SK-N-SH treated with all-trans-retinoic acid at 6 μM for 48 hours (cell line): ENCODE results near the gene SERPINH1.
A peak's percentile ranks its signal among the peaks of the same experiment; 100 is the strongest.

Experiments
- ATAC-seq: fragments of 200-7000 bp; cut with Tn5 transposase; 3 replicates; pipeline ENCODE4 v1.9.1; 2020; ENCODE audit warnings: mild to moderate bottlenecking, moderate library complexity
- ARNTL ChIP-seq: fragments of 450-650 bp; formaldehyde crosslinking; IDR thresholded peaks from 2 replicates; pipeline ENCODE4 v1.5.0; 2020; ENCODE audit warnings: low read depth, mild to moderate bottlenecking, moderate library complexity, borderline replicate concordance
- BACH2 ChIP-seq: fragments of 250-450 bp; sonication (Bioruptor Pico); IDR thresholded peaks from 2 replicates; pipeline ENCODE4 v1.9.0; 2021; ENCODE audit warnings: mild to moderate bottlenecking, borderline replicate concordance
- CREB5 ChIP-seq: fragments of 250-450 bp; sonication (Bioruptor Pico); IDR thresholded peaks from 2 replicates; pipeline ENCODE4 v1.5.1; 2020; ENCODE audit warnings: low read depth, mild to moderate bottlenecking, moderate library complexity
- CSDC2 ChIP-seq: fragments of 250-450 bp; sonication (Bioruptor Pico); IDR thresholded peaks from 2 replicates; pipeline ENCODE4 v1.5.0; 2020; ENCODE audit warnings: mild to moderate bottlenecking, moderate library complexity
- CSRNP3 ChIP-seq: fragments of 250-450 bp; sonication (Bioruptor Pico); IDR thresholded peaks from 2 replicates; pipeline ENCODE4 v1.5.1; 2021; ENCODE audit warnings: mild to moderate bottlenecking, moderate library complexity
- ESRRG ChIP-seq: fragments of 250-450 bp; sonication (Bioruptor Pico); IDR thresholded peaks from 2 replicates; pipeline ENCODE4 v1.6.1; 2021; ENCODE audit warnings: mild to moderate bottlenecking
- GLIS3 ChIP-seq: fragments of 250-450 bp; sonication (Bioruptor Pico); IDR thresholded peaks from 2 replicates; pipeline ENCODE4 v1.5.0; 2020; ENCODE audit warnings: mild to moderate bottlenecking, moderate library complexity
- ISL1 ChIP-seq: fragments of 250-450 bp; sonication (Bioruptor Pico); IDR thresholded peaks from 2 replicates; pipeline ENCODE4 v2.1.2; 2022; ENCODE audit warnings: mild to moderate bottlenecking, moderate library complexity
- OSR1 ChIP-seq: fragments of 250-450 bp; sonication (Bioruptor Pico); IDR thresholded peaks from 2 replicates; pipeline ENCODE4 v1.8.0; 2022; ENCODE audit warnings: moderate library complexity, mild to moderate bottlenecking, inconsistent platforms
- PATZ1 ChIP-seq: fragments of 250-450 bp; sonication (Bioruptor Pico); IDR thresholded peaks from 2 replicates; pipeline ENCODE4 v1.8.0; 2020; ENCODE audit warnings: mild to moderate bottlenecking, moderate library complexity, borderline replicate concordance
- PPARA ChIP-seq: fragments of 250-450 bp; sonication (Bioruptor Pico); IDR thresholded peaks from 2 replicates; pipeline ENCODE4 v1.5.0; 2020; ENCODE audit warnings: mild to moderate bottlenecking, borderline replicate concordance
- RARB ChIP-seq: fragments of 250-450 bp; sonication (Bioruptor Pico); IDR thresholded peaks from 2 replicates; pipeline ENCODE4 v1.8.0; 2021; ENCODE audit warnings: mild to moderate bottlenecking, moderate library complexity
- TCF4 ChIP-seq: fragments of 250-450 bp; sonication (Bioruptor Pico); IDR thresholded peaks from 2 replicates; pipeline ENCODE4 v1.8.0; 2021; ENCODE audit warnings: mild to moderate bottlenecking, moderate library complexity, borderline replicate concordance
- TOX ChIP-seq: fragments of 250-450 bp; sonication (Bioruptor Pico); IDR thresholded peaks from 2 replicates; pipeline ENCODE4 v1.8.0; 2021; ENCODE audit warnings: mild to moderate bottlenecking, moderate library complexity, borderline replicate concordance
- ZC3H10 ChIP-seq: fragments of 250-450 bp; sonication (Bioruptor Pico); IDR thresholded peaks from 2 replicates; pipeline ENCODE4 v1.5.1; 2021; ENCODE audit warnings: mild to moderate bottlenecking, moderate library complexity
- ZFP3 ChIP-seq: fragments of 250-450 bp; sonication (Bioruptor Pico); IDR thresholded peaks from 2 replicates; pipeline ENCODE4 v1.5.0; 2020; ENCODE audit warnings: mild to moderate bottlenecking, moderate library complexity
- ZFP30 ChIP-seq: fragments of 450-650 bp; formaldehyde crosslinking; IDR thresholded peaks from 2 replicates; pipeline ENCODE4 v1.5.0; 2022; ENCODE audit warnings: mild to moderate bottlenecking, moderate library complexity
- ZNF565 ChIP-seq: fragments of 450-650 bp; formaldehyde crosslinking; conservative IDR thresholded peaks from 2 replicates; pipeline ENCODE4 v1.5.0; 2020; ENCODE audit warnings: low read depth, mild to moderate bottlenecking, moderate library complexity
- ZNF70 ChIP-seq: fragments of 450-650 bp; formaldehyde crosslinking; IDR thresholded peaks from 2 replicates; pipeline ENCODE4 v1.5.0; 2020; ENCODE audit warnings: mild to moderate bottlenecking, moderate library complexity
- ZNF8 ChIP-seq: fragments of 450-650 bp; formaldehyde crosslinking; IDR thresholded peaks from 2 replicates; pipeline ENCODE4 v1.5.0; 2020; ENCODE audit warnings: mild to moderate bottlenecking, moderate library complexity
- TF ChIP-seq, protein P1 (sequence below): fragments of 250-450 bp; sonication (Bioruptor Pico); IDR thresholded peaks from 2 replicates; pipeline ENCODE4 v1.8.0; 2021; ENCODE audit warnings: low read depth, mild to moderate bottlenecking, moderate library complexity, borderline replicate concordance
- TF ChIP-seq, protein P2 (sequence below): fragments of 250-450 bp; sonication (Bioruptor Pico); IDR thresholded peaks from 2 replicates; pipeline ENCODE4 v1.5.0; 2020; ENCODE audit warnings: mild to moderate bottlenecking, moderate library complexity

Gene SERPINH1

DNA sequence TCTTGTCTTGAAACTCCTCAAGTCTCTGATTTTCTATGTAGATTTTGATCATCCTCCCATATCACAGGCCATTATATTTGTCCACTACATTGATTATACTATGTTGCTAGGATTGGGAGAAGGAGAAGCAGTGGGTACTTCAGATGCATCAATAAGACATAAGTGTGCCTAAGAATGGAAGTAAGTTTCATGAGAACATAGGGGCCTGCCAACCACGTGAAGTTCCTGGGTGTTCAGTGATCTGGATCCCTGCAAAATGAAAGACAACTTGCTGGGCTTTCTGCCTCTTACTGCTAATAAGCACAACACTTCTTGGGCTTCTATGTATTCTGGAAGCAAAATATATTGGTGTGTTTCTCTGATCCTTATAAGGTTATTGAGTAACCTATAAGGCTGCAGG lies 17.8 kb downstream of the SERPINH1 start:
- ATAC-seq = no peak

GRCh38 chr11:75582506-75582894 lies 20.4 kb downstream of the SERPINH1 start:
- ATAC-seq = no peak
- TF ChIP-seq ZC3H10 (CRISPR knock-in tag) (no peak), BACH2 (no peak), TOX (CRISPR knock-in tag) (no peak), CREB5 (CRISPR knock-in tag) (no peak), CSDC2 (CRISPR knock-in tag) (no peak), ISL1 (CRISPR knock-in tag) (no peak)
- TF ChIP-seq, all 23 proteins: peak for 0

More for the DNA sequence above, 17.8 kb downstream of the SERPINH1 start:
- TF ChIP-seq, protein P1, sequence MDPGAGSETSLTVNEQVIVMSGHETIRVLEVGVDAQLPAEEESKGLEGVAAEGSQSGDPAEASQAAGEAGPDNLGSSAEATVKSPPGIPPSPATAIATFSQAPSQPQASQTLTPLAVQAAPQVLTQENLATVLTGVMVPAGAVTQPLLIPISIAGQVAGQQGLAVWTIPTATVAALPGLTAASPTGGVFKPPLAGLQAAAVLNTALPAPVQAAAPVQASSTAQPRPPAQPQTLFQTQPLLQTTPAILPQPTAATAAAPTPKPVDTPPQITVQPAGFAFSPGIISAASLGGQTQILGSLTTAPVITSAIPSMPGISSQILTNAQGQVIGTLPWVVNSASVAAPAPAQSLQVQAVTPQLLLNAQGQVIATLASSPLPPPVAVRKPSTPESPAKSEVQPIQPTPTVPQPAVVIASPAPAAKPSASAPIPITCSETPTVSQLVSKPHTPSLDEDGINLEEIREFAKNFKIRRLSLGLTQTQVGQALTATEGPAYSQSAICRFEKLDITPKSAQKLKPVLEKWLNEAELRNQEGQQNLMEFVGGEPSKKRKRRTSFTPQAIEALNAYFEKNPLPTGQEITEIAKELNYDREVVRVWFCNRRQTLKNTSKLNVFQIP = no peak
- no peak for TF ChIP-seq ISL1 (CRISPR knock-in tag)
- no peak for TF ChIP-seq RARB
- no peak for TF ChIP-seq ZNF565 (CRISPR knock-in tag)
- TF ChIP-seq BACH2 = no peak
- TF ChIP-seq ZFP3 (CRISPR knock-in tag) = no peak
- TF ChIP-seq ARNTL = no peak
- no peak for TF ChIP-seq OSR1
- TF ChIP-seq TOX (CRISPR knock-in tag) = no peak

GRCh38 chr11:75582895-75583717 lies 21.1 kb downstream of the SERPINH1 start:
- TF ChIP-seq TOX (CRISPR knock-in tag) (no peak), RARB (no peak), CSRNP3 (CRISPR knock-in tag) (no peak), ZNF565 (CRISPR knock-in tag) (no peak), ZFP30 (no peak), GLIS3 (CRISPR knock-in tag) (no peak)
- TF ChIP-seq, all 23 proteins: peak for 0
- peak; percentile 84 for ATAC-seq

- ATAC-seq = peak; percentile 65
- TF ChIP-seq TCF4 (CRISPR knock-in tag) (no peak), ZNF565 (CRISPR knock-in tag) (no peak), CSDC2 (CRISPR knock-in tag) (no peak), ZC3H10 (CRISPR knock-in tag) (no peak), CSRNP3 (CRISPR knock-in tag) (no peak), PATZ1 (CRISPR knock-in tag) (no peak), ISL1 (CRISPR knock-in tag) (no peak), RARB (no peak), PPARA (CRISPR knock-in tag) (no peak), ZNF70 (no peak), ZFP3 (CRISPR knock-in tag) (no peak), BACH2 (no peak), ZNF8 (no peak), OSR1 (no peak), ESRRG (no peak), GLIS3 (CRISPR knock-in tag) (no peak)
- TF ChIP-seq, protein P2, sequence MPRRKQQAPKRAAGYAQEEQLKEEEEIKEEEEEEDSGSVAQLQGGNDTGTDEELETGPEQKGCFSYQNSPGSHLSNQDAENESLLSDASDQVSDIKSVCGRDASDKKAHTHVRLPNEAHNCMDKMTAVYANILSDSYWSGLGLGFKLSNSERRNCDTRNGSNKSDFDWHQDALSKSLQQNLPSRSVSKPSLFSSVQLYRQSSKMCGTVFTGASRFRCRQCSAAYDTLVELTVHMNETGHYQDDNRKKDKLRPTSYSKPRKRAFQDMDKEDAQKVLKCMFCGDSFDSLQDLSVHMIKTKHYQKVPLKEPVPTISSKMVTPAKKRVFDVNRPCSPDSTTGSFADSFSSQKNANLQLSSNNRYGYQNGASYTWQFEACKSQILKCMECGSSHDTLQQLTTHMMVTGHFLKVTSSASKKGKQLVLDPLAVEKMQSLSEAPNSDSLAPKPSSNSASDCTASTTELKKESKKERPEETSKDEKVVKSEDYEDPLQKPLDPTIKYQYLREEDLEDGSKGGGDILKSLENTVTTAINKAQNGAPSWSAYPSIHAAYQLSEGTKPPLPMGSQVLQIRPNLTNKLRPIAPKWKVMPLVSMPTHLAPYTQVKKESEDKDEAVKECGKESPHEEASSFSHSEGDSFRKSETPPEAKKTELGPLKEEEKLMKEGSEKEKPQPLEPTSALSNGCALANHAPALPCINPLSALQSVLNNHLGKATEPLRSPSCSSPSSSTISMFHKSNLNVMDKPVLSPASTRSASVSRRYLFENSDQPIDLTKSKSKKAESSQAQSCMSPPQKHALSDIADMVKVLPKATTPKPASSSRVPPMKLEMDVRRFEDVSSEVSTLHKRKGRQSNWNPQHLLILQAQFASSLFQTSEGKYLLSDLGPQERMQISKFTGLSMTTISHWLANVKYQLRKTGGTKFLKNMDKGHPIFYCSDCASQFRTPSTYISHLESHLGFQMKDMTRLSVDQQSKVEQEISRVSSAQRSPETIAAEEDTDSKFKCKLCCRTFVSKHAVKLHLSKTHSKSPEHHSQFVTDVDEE (CRISPR knock-in tag) = no peak
Observed at GRCh38 chr11:75583718-75584658, 21.9 kb downstream of the SERPINH1 start.
